Keratinocyte (primary cell): ENCODE results near the gene ANGPTL2.

Experiments
- CTCF ChIP-seq, 3 experiments: IDR thresholded peaks in 1 of 3; conservative IDR thresholded peaks in 1 of 3; optimal IDR thresholded peaks in 1 of 3; 2 replicates in 2 of 3; 3 replicates in 1 of 3; pipeline versions ENCODE3 to v1.5.1; 2011; ENCODE audit warnings: low read length in 3 of 3, mild to moderate bottlenecking in 3 of 3, moderate library complexity in 2 of 3, control low read depth in 1 of 3, inconsistent platforms in 1 of 3; ENCODE audit not compliant: insufficient read depth in 2 of 3; ENCODE audit errors: extremely low read depth in 1 of 3
- EZH2 ChIP-seq: IDR thresholded peaks from one replicate; pipeline ENCODE4 v1.6.1; 2012; ENCODE audit warnings: inconsistent platforms, mild to moderate bottlenecking, low read length, moderate library complexity

GRCh38 chr9:127114606-127115005 lies 7.8 kb downstream of the ANGPTL2 start:
- TF ChIP-seq CTCF (optimal IDR thresholded peaks at IDR 0.05 in 1 of 3, IDR thresholded peaks at IDR 0.05 in 1 of 3, conservative IDR thresholded peaks at IDR 0.05 in 1 of 3; ENCODE audit: extremely low read depth in 1 of 3, insufficient read depth in 2 of 3, low read length in 3 of 3): no peak
- no peak for TF ChIP-seq EZH2
